ENCODE measurements around the gene NRP2. TPM values are rescaled to one million over a fixed set of nuclear protein-coding genes. Genes with fewer than 3 reads are reported as not detected.

NRP2 gene
- polyA plus RNA-seq, 2 donors: 6.9 to 11.1 TPM

DNA sequence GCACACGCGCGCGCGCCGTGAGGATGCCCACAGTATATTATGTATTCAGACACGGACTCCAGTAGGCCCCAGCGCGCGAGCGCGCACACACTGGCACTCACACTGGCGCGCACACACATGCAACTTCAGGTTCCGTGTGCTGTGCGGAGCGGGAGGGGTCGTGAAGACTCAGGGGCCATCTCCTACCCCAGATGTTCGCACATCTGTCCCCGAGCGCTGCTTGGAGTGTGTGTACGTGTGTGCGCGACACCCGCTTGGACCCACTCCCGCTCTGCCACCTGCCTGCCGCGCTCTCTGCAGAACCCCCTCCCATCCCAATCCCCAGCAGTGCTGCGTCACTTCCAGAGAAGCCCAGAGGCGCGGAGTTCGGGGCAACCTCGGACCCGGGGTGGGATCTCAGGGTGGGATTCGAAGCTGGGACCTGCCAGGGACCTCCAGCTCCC lies 2.6 kb downstream of the NRP2 start:
- Histone ChIP-seq H3K36me3 (ENCODE audit: control insufficient read depth in 2 of 2, insufficient read depth in 2 of 2, low read length in 1 of 2) (no peaks in the 10 kb centered on the region), H3K27ac (ENCODE audit: low read depth in 2 of 2, low read length in 1 of 2) (peak overlapping the region; percentile 50 to 79), H3K4me1 (ENCODE audit: control insufficient read depth in 2 of 2, insufficient read depth in 2 of 2, low read length in 1 of 2) (peaks cover 0 to 18% of the 10 kb centered on the region in 2 donors), H3K9me3 (ENCODE audit: control insufficient read depth in 2 of 2, insufficient read depth in 1 of 2, low read depth in 1 of 2, low read length in 1 of 2) (no peaks in the 10 kb centered on the region), H3K4me3 (ENCODE audit: low read depth in 1 of 2, low read length in 2 of 2) (peak overlapping the region; percentile 54 to 78), H3K27me3 (ENCODE audit: control insufficient read depth in 1 of 2, insufficient read depth in 2 of 2, low read length in 2 of 2) (no peaks in the 10 kb centered on the region)
- 17 to 18% methylated on average over 35 of the region's 35 CpGs for WGBS, 2 donors

DNA sequence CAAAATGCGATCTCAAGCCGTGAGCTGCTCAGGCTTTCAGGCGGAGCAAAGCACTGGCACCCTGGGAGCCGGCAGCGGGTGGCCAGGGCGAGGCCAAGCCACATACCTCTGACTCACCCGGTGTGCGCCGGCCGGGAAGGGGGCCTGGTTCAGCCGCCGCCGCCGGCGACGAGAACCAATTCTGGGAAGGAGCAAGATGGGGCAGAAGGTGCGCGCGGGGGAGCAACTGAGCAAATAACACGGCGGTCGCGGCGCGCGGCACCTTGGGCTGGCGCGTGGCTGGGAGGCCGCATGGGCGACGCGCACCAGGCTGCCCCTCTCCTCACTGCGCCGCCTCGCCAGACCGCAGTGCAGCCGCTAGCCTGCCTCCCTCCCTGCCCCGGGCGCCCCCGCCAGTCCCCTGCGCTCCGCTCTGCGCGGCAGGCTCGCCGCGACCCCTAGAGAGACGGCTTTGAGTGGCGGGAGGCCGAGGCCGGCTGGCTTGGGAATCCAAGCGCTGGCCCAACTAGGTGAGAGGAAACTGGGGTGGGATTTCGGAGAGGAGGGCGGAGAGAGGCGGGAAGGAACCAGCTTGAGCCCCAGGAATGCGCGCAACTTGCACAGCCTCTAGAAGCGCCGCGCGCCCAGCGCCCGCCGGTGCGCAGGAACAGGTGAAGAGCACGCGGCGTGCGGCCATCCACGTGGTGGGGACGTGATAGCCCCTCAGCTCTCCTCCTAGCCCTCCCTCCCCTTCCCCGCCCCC lies 3.2 kb downstream of the NRP2 start:
- Histone ChIP-seq H3K4me1 (ENCODE audit: control insufficient read depth in 2 of 2, insufficient read depth in 2 of 2, low read length in 1 of 2) (peaks cover 0 to 18% of the 10 kb centered on the region in 2 donors), H3K4me3 (ENCODE audit: low read depth in 1 of 2, low read length in 2 of 2) (peak overlapping the region; percentile 54 to 78), H3K27ac (ENCODE audit: low read depth in 2 of 2, low read length in 1 of 2) (peak overlapping the region; percentile 50 to 79), H3K36me3 (ENCODE audit: control insufficient read depth in 2 of 2, insufficient read depth in 2 of 2, low read length in 1 of 2) (no peaks in the 10 kb centered on the region), H3K27me3 (ENCODE audit: control insufficient read depth in 1 of 2, insufficient read depth in 2 of 2, low read length in 2 of 2) (no peaks in the 10 kb centered on the region), H3K9me3 (ENCODE audit: control insufficient read depth in 2 of 2, insufficient read depth in 1 of 2, low read depth in 1 of 2, low read length in 1 of 2) (no peaks in the 10 kb centered on the region)
- WGBS, 2 donors: 2 to 4% methylated on average over 53 to 72 of the region's 72 CpGs

- peak overlapping the region; percentile 50 to 79 for H3K27ac ChIP-seq (ENCODE audit: low read depth in 2 of 2, low read length in 1 of 2)
- WGBS, 2 donors: 3 to 9% methylated on average over 45 of the region's 45 CpGs
- H3K27me3 ChIP-seq (ENCODE audit: control insufficient read depth in 1 of 2, insufficient read depth in 2 of 2, low read length in 2 of 2): no peaks in the 10 kb centered on the region
- peaks cover 4 to 18% of the 10 kb centered on the region in 2 donors for H3K4me1 ChIP-seq (ENCODE audit: control insufficient read depth in 2 of 2, insufficient read depth in 2 of 2, low read length in 1 of 2)
- no peaks in the 10 kb centered on the region for H3K36me3 ChIP-seq (ENCODE audit: control insufficient read depth in 2 of 2, insufficient read depth in 2 of 2, low read length in 1 of 2)
- peak overlapping the region; percentile 54 to 78 for H3K4me3 ChIP-seq (ENCODE audit: low read depth in 1 of 2, low read length in 2 of 2)
- H3K9me3 ChIP-seq (ENCODE audit: control insufficient read depth in 2 of 2, insufficient read depth in 1 of 2, low read depth in 1 of 2, low read length in 1 of 2): no peaks in the 10 kb centered on the region
Observed at GRCh38 chr2:205686056-205686782, 3.9 kb downstream of the NRP2 start.

GRCh38 chr2:205686783-205687640 lies 4.7 kb downstream of the NRP2 start:
- H3K27ac ChIP-seq (ENCODE audit: low read depth in 2 of 2, low read length in 1 of 2): peak overlapping the region; percentile 50 to 59
- peaks cover 5 to 15% of the 10 kb centered on the region in 2 donors for H3K4me1 ChIP-seq (ENCODE audit: control insufficient read depth in 2 of 2, insufficient read depth in 2 of 2, low read length in 1 of 2)
- WGBS, 2 donors: 50% methylated on average over 28 of the region's 28 CpGs
- H3K27me3 ChIP-seq (ENCODE audit: control insufficient read depth in 1 of 2, insufficient read depth in 2 of 2, low read length in 2 of 2): no peaks in the 10 kb centered on the region
- H3K4me3 ChIP-seq (ENCODE audit: low read depth in 1 of 2, low read length in 2 of 2): peak overlapping the region in 1 of 2 donors; percentile 54
- H3K9me3 ChIP-seq (ENCODE audit: control insufficient read depth in 2 of 2, insufficient read depth in 1 of 2, low read depth in 1 of 2, low read length in 1 of 2): no peaks in the 10 kb centered on the region
- H3K36me3 ChIP-seq (ENCODE audit: control insufficient read depth in 2 of 2, insufficient read depth in 2 of 2, low read length in 1 of 2): no peaks in the 10 kb centered on the region

- Histone ChIP-seq H3K4me3 (ENCODE audit: low read depth in 1 of 2, low read length in 2 of 2) (peak overlapping the region in 1 of 2 donors; percentile 54), H3K27ac (ENCODE audit: low read depth in 2 of 2, low read length in 1 of 2) (peak overlapping the region; percentile 14 to 49), H3K27me3 (ENCODE audit: control insufficient read depth in 1 of 2, insufficient read depth in 2 of 2, low read length in 2 of 2) (no peaks in the 10 kb centered on the region), H3K36me3 (ENCODE audit: control insufficient read depth in 2 of 2, insufficient read depth in 2 of 2, low read length in 1 of 2) (no peaks in the 10 kb centered on the region), H3K4me1 (ENCODE audit: control insufficient read depth in 2 of 2, insufficient read depth in 2 of 2, low read length in 1 of 2) (peaks cover 5 to 15% of the 10 kb centered on the region in 2 donors), H3K9me3 (ENCODE audit: control insufficient read depth in 2 of 2, insufficient read depth in 1 of 2, low read depth in 1 of 2, low read length in 1 of 2) (no peaks in the 10 kb centered on the region)
- 41 to 67% methylated on average over 3 of the region's 3 CpGs for WGBS, 2 donors
Observed at GRCh38 chr2:205687641-205687956, 5.3 kb downstream of the NRP2 start.

GRCh38 chr2:205688417-205689200 lies 6.3 kb downstream of the NRP2 start:
- no peaks in the 10 kb centered on the region for H3K9me3 ChIP-seq (ENCODE audit: control insufficient read depth in 2 of 2, insufficient read depth in 1 of 2, low read depth in 1 of 2, low read length in 1 of 2)
- no peaks in the 10 kb centered on the region for H3K36me3 ChIP-seq (ENCODE audit: control insufficient read depth in 2 of 2, insufficient read depth in 2 of 2, low read length in 1 of 2)
- H3K27me3 ChIP-seq (ENCODE audit: control insufficient read depth in 1 of 2, insufficient read depth in 2 of 2, low read length in 2 of 2): no peaks in the 10 kb centered on the region
- H3K4me3 ChIP-seq (ENCODE audit: low read depth in 1 of 2, low read length in 2 of 2): no peak overlapping the region
- peak overlapping the region; percentile 41 to 61 for H3K27ac ChIP-seq (ENCODE audit: low read depth in 2 of 2, low read length in 1 of 2)
- WGBS, 2 donors: 60 to 61% methylated on average over 4 of the region's 4 CpGs
- H3K4me1 ChIP-seq (ENCODE audit: control insufficient read depth in 2 of 2, insufficient read depth in 2 of 2, low read length in 1 of 2): peaks cover 5 to 15% of the 10 kb centered on the region in 2 donors

GRCh38 chr2:205689820-205690219 lies 7.5 kb downstream of the NRP2 start:
- Histone ChIP-seq H3K36me3 (ENCODE audit: control insufficient read depth in 2 of 2, insufficient read depth in 2 of 2, low read length in 1 of 2) (no peaks in the 10 kb centered on the region), H3K4me1 (ENCODE audit: control insufficient read depth in 2 of 2, insufficient read depth in 2 of 2, low read length in 1 of 2) (peaks cover 5 to 6% of the 10 kb centered on the region in 2 donors), H3K4me3 (ENCODE audit: low read depth in 1 of 2, low read length in 2 of 2) (no peak overlapping the region), H3K9me3 (ENCODE audit: control insufficient read depth in 2 of 2, insufficient read depth in 1 of 2, low read depth in 1 of 2, low read length in 1 of 2) (no peaks in the 10 kb centered on the region), H3K27ac (ENCODE audit: low read depth in 2 of 2, low read length in 1 of 2) (no peak overlapping the region), H3K27me3 (ENCODE audit: control insufficient read depth in 1 of 2, insufficient read depth in 2 of 2, low read length in 2 of 2) (no peaks in the 10 kb centered on the region)
- WGBS, 2 donors: 78 to 85% methylated on average over 9 of the region's 9 CpGs

GRCh38 chr2:205692104-205692503 lies 9.8 kb downstream of the NRP2 start:
- Histone ChIP-seq H3K27me3 (ENCODE audit: control insufficient read depth in 1 of 2, insufficient read depth in 2 of 2, low read length in 2 of 2) (no peaks in the 10 kb centered on the region), H3K27ac (ENCODE audit: low read depth in 2 of 2, low read length in 1 of 2) (no peak overlapping the region), H3K9me3 (ENCODE audit: control insufficient read depth in 2 of 2, insufficient read depth in 1 of 2, low read depth in 1 of 2, low read length in 1 of 2) (no peaks in the 10 kb centered on the region), H3K4me3 (ENCODE audit: low read depth in 1 of 2, low read length in 2 of 2) (no peak overlapping the region), H3K4me1 (ENCODE audit: control insufficient read depth in 2 of 2, insufficient read depth in 2 of 2, low read length in 1 of 2) (peaks cover 6 to 7% of the 10 kb centered on the region in 2 donors), H3K36me3 (ENCODE audit: control insufficient read depth in 2 of 2, insufficient read depth in 2 of 2, low read length in 1 of 2) (no peaks in the 10 kb centered on the region)
- WGBS, 2 donors: 68 to 73% methylated on average over 3 of the region's 3 CpGs

- Histone ChIP-seq H3K4me1 (ENCODE audit: control insufficient read depth in 2 of 2, insufficient read depth in 2 of 2, low read length in 1 of 2) (peaks cover 0 to 7% of the 10 kb centered on the region in 2 donors), H3K27me3 (ENCODE audit: control insufficient read depth in 1 of 2, insufficient read depth in 2 of 2, low read length in 2 of 2) (no peaks in the 10 kb centered on the region), H3K27ac (ENCODE audit: low read depth in 2 of 2, low read length in 1 of 2) (no peak overlapping the region), H3K9me3 (ENCODE audit: control insufficient read depth in 2 of 2, insufficient read depth in 1 of 2, low read depth in 1 of 2, low read length in 1 of 2) (no peaks in the 10 kb centered on the region), H3K36me3 (ENCODE audit: control insufficient read depth in 2 of 2, insufficient read depth in 2 of 2, low read length in 1 of 2) (peaks cover 3% of the 10 kb centered on the region in 2 donors), H3K4me3 (ENCODE audit: low read depth in 1 of 2, low read length in 2 of 2) (no peak overlapping the region)
- 70 to 82% methylated on average over 2 of the region's 2 CpGs for whole genome bisulfite sequencing, 2 donors
Observed at GRCh38 chr2:205694256-205694655, 12.0 kb downstream of the NRP2 start.

Measured in esophagus (tissue), 2 donors.